22Rv1 (cell line): ENCODE results near the gene ELK1.

ENCODE experiments used
- ZFX ChIP-seq: fragments of 450-650 bp; IDR thresholded peaks from 2 replicates; pipeline ENCODE4 v1.6.1; 2017; ENCODE audit warnings: antibody characterized with exemption, borderline replicate concordance
- TF ChIP-seq, protein P1 (sequence below): fragments of 450-650 bp; IDR thresholded peaks from 2 replicates; pipeline ENCODE4 v1.5.1; 2017; ENCODE audit warnings: mild to moderate bottlenecking

DNA sequence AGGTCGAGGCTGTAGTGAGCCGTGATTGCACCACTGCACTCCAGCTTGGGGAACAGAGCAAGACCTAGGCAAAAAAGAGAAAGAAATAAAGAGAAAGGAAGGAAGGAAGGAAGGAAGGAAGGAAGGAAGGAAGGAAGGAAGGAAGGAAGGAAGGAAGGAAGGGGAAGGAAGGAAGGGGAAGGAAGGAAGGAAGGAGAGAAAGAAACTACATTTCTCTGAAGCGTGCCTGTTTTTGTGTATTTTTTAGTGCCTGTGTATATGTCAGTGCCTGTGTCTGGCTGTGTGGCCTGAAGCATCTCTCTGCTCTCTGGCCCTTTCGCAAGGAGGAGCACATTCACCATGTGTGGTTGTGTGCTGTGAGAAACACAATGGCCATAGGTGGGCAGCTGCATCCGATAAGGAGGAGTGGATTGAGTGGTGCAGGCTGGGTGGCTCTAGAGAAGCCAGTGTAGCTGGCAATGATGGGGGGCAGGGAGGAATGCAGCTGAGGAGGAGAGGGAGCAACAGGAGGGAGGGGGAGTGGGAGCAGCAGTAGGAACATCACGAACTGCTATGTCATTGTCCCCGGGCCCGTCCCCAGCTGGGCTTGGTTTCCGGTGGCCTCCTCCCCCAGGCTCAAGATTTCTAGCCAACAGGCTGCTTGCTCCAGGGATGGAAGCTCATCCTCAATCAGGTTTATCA lies 42.1 kb downstream of the ELK1 start:
- TF ChIP-seq, protein P1, sequence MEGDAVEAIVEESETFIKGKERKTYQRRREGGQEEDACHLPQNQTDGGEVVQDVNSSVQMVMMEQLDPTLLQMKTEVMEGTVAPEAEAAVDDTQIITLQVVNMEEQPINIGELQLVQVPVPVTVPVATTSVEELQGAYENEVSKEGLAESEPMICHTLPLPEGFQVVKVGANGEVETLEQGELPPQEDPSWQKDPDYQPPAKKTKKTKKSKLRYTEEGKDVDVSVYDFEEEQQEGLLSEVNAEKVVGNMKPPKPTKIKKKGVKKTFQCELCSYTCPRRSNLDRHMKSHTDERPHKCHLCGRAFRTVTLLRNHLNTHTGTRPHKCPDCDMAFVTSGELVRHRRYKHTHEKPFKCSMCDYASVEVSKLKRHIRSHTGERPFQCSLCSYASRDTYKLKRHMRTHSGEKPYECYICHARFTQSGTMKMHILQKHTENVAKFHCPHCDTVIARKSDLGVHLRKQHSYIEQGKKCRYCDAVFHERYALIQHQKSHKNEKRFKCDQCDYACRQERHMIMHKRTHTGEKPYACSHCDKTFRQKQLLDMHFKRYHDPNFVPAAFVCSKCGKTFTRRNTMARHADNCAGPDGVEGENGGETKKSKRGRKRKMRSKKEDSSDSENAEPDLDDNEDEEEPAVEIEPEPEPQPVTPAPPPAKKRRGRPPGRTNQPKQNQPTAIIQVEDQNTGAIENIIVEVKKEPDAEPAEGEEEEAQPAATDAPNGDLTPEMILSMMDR = no peak
- TF ChIP-seq ZFX = no peak
